Fibroblast of lung (primary cell): Measurements from ENCODE around the gene CDH4. TPM values are rescaled to one million over a fixed set of nuclear protein-coding genes. Genes with fewer than 3 reads are reported as not detected.

Experiments
- DNase-seq, 2 donors: peaks; one replicate each; pipeline versions ENCODE4 v3.0.0 to v3.0.0-alpha.2; 2010; ENCODE audit warnings: low read depth in 2 of 2
- H2AFZ ChIP-seq: 2 replicates; pipeline ENCODE4 v1.5.1; 2012; ENCODE audit warnings: low read length, control low read depth, inconsistent platforms
- H3K27ac ChIP-seq: 2 replicates; pipeline ENCODE4 v1.5.1; 2011; ENCODE audit warnings: low read length, control low read depth; ENCODE audit not compliant: insufficient read depth
- H3K27me3 ChIP-seq: 2 replicates; pipeline ENCODE4 v1.5.1; 2011; ENCODE audit warnings: mild to moderate bottlenecking, low read length; ENCODE audit not compliant: control insufficient read depth, insufficient read depth
- H3K36me3 ChIP-seq: 2 replicates; pipeline ENCODE4 v1.5.1; 2011; ENCODE audit warnings: low read length; ENCODE audit not compliant: control insufficient read depth, insufficient read depth
- H3K4me1 ChIP-seq: 2 replicates; pipeline ENCODE4 v1.5.1; 2011; ENCODE audit warnings: low read length; ENCODE audit not compliant: control insufficient read depth, insufficient read depth; ENCODE audit errors: extremely low read depth
- H3K4me2 ChIP-seq: 2 replicates; pipeline ENCODE4 v1.5.1; 2011; ENCODE audit warnings: low read length, control low read depth; ENCODE audit not compliant: insufficient read depth; ENCODE audit errors: extremely low read depth
- H3K4me3 ChIP-seq, 4 experiments: fragments of 200-600 bp in 1 of 4; sonication (generic) in 1 of 4; replicated peaks in 1 of 4; 2 replicates each; pipeline ENCODE4 v1.5.1; 2011 to 2016; ENCODE audit warnings: low read length in 4 of 4, low read depth in 3 of 4, mild to moderate bottlenecking in 3 of 4, control low read depth in 2 of 4, inconsistent platforms in 1 of 4, mixed read lengths in 1 of 4; ENCODE audit not compliant: insufficient read depth in 1 of 4; ENCODE audit errors: control extremely low read depth in 1 of 4
- H3K79me2 ChIP-seq: 2 replicates; pipeline ENCODE4 v1.5.1; 2012; ENCODE audit warnings: mild to moderate bottlenecking, low read length, inconsistent platforms; ENCODE audit not compliant: control insufficient read depth, insufficient read depth
- H3K9ac ChIP-seq: 2 replicates; pipeline ENCODE4 v1.5.1; 2011; ENCODE audit warnings: mild to moderate bottlenecking, low read length, control low read depth; ENCODE audit not compliant: insufficient read depth
- H3K9me3 ChIP-seq: 2 replicates; pipeline ENCODE4 v1.5.1; 2012; ENCODE audit warnings: low read depth, low read length; ENCODE audit not compliant: control insufficient read depth, insufficient read depth
- H4K20me1 ChIP-seq: 2 replicates; pipeline ENCODE4 v1.5.1; 2011; ENCODE audit warnings: low read length; ENCODE audit not compliant: control insufficient read depth, insufficient read depth; ENCODE audit errors: extremely low read depth
- EZH2 ChIP-seq: IDR thresholded peaks from 2 replicates; pipeline ENCODE4 v1.5.1; 2012; ENCODE audit warnings: low read length, control low read depth, mild to moderate bottlenecking; ENCODE audit errors: missing control alignments
- polyA plus RNA-seq, 2 donors: library from polyadenylated mRNA; depleted of rRNA in 1 of 2; stranded (reverse) in 1 of 2; unstranded in 1 of 2; fragments of >200 nt; gene quantifications; 2 replicates each; pipeline ENCODE4 v1.2.1, GENCODE V29; 2011 to 2012; ENCODE audit warnings: missing spikeins in 1 of 2
- total RNA-seq: library from RNA; depleted of rRNA; stranded (reverse); fragments of >200 nt; gene quantifications from 2 replicates; pipeline ENCODE4 v1.2.1, GENCODE V29; 2014
- TF ChIP-seq, protein P1 (sequence below), 2 donors: IDR thresholded peaks in 1 of 2; conservative IDR thresholded peaks in 1 of 2; 1 replicate in 1 of 2; 2 replicates in 1 of 2; pipeline ENCODE4 v1.5.1; 2011 to 2012; ENCODE audit warnings: low read length in 2 of 2, control low read depth in 1 of 2, inconsistent platforms in 1 of 2, low read depth in 1 of 2, mild to moderate bottlenecking in 1 of 2

CDH4 gene
- total and polyA plus RNA-seq, 2 donors (not counting 1 experiment from before 2014, with no cell fraction given), result 4.8 to 6.8 TPM

DNA sequence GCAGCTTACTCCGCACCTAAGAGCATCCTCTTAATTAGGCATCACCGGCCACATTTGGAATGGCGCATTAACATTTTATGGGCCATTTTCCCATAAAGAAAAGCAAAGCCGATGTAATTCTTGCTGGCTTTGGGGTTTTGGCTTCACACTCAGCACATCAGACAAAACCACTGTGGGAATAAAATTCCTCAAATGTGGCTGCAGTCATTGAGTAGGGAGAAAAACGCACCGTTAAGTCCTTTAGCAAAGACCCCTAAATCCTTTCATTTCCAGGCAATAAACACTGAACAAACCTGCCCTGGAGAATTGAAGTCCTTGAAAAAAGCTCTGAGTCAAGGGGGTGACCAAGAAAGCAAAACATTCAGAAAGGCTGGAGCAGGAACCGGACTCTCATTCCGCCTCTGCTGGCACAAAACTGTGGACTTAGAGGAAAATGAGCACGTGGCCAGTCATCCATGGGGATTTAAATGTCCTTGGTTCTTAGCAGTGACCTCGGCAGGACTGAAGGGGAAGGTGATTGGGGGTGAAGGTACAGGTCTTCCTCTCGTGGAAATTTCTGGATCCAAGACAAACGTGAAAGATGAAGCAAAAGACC, 102.9 kb downstream of the CDH4 start:
- no peak overlapping the region for H2AFZ ChIP-seq
- no peaks in the 10 kb centered on the region for H3K9me3 ChIP-seq
- no peak overlapping the region for H3K27ac ChIP-seq
- H3K4me3 ChIP-seq, result no peak overlapping the region
- no peaks in the 10 kb centered on the region for H3K27me3 ChIP-seq
- peak in 1 of 2 donors; percentile 53 for DNase-seq
- no peak overlapping the region for H3K9ac ChIP-seq
- no peaks in the 10 kb centered on the region for H3K79me2 ChIP-seq
- H3K4me2 ChIP-seq, result no peak overlapping the region
- peaks cover 7% of the 10 kb centered on the region for H3K4me1 ChIP-seq
- TF ChIP-seq EZH2, result no peak
- TF ChIP-seq, protein P1, sequence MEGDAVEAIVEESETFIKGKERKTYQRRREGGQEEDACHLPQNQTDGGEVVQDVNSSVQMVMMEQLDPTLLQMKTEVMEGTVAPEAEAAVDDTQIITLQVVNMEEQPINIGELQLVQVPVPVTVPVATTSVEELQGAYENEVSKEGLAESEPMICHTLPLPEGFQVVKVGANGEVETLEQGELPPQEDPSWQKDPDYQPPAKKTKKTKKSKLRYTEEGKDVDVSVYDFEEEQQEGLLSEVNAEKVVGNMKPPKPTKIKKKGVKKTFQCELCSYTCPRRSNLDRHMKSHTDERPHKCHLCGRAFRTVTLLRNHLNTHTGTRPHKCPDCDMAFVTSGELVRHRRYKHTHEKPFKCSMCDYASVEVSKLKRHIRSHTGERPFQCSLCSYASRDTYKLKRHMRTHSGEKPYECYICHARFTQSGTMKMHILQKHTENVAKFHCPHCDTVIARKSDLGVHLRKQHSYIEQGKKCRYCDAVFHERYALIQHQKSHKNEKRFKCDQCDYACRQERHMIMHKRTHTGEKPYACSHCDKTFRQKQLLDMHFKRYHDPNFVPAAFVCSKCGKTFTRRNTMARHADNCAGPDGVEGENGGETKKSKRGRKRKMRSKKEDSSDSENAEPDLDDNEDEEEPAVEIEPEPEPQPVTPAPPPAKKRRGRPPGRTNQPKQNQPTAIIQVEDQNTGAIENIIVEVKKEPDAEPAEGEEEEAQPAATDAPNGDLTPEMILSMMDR (conservative IDR thresholded peaks at IDR 0.05 in 1 of 2, IDR thresholded peaks at IDR 0.05 in 1 of 2; ENCODE audit: low read depth in 1 of 2, low read length in 2 of 2), result no peak
- H3K36me3 ChIP-seq, result no peaks in the 10 kb centered on the region
- no peaks in the 10 kb centered on the region for H4K20me1 ChIP-seq

GRCh38 chr20:61355585-61355984, 103.5 kb downstream of the CDH4 start:
- TF ChIP-seq, protein P1 (conservative IDR thresholded peaks at IDR 0.05 in 1 of 2, IDR thresholded peaks at IDR 0.05 in 1 of 2; ENCODE audit: low read depth in 1 of 2, low read length in 2 of 2), result no peak
- no peak for TF ChIP-seq EZH2
- H4K20me1 ChIP-seq, result no peaks in the 10 kb centered on the region
- DNase-seq, result no peak
- H2AFZ ChIP-seq, result no peak overlapping the region
- H3K9ac ChIP-seq, result no peak overlapping the region
- H3K27me3 ChIP-seq, result no peaks in the 10 kb centered on the region
- no peak overlapping the region for H3K4me3 ChIP-seq
- H3K36me3 ChIP-seq, result no peaks in the 10 kb centered on the region
- H3K79me2 ChIP-seq, result no peaks in the 10 kb centered on the region
- H3K27ac ChIP-seq, result no peak overlapping the region
- no peaks in the 10 kb centered on the region for H3K9me3 ChIP-seq
- H3K4me1 ChIP-seq, result peaks cover 7% of the 10 kb centered on the region
- H3K4me2 ChIP-seq, result no peak overlapping the region

DNA sequence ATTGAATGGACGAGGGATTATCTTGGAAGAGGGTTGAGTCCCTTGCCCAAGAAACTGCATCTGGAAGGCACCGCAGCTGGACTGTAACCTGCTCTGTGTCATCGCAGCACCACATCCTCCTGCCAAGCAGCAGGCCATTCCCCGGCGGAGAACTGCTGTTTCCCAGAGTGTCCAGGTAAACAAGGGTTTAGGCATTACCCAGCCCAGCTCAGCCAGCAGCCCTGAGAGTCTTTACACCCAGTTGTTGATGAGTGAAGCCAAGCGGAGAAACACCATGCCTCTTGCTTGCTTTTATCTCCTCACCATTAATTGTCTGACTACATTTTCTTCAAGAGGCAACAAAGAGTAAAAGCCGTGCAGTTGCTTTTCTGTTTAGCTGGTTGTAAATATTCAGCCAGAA, 104.1 kb downstream of the CDH4 start:
- Histone ChIP-seq H3K9ac (no peak overlapping the region), H2AFZ (no peak overlapping the region), H3K27ac (no peak overlapping the region), H3K79me2 (no peaks in the 10 kb centered on the region), H4K20me1 (no peaks in the 10 kb centered on the region), H3K4me2 (no peak overlapping the region), H3K9me3 (no peaks in the 10 kb centered on the region), H3K4me1 (peaks cover 7% of the 10 kb centered on the region), H3K4me3 (no peak overlapping the region), H3K36me3 (no peaks in the 10 kb centered on the region), H3K27me3 (no peaks in the 10 kb centered on the region)
- TF ChIP-seq, protein P1 (conservative IDR thresholded peaks at IDR 0.05 in 1 of 2, IDR thresholded peaks at IDR 0.05 in 1 of 2; ENCODE audit: low read depth in 1 of 2, low read length in 2 of 2), result no peak
- DNase-seq, result no peak
